GM12874 (cell line): ENCODE measurements around the gene TCFL5.

Experiments
- TF ChIP-seq, protein P1 (sequence below): IDR thresholded peaks from 2 replicates; pipeline ENCODE4 v1.5.1; 2011; ENCODE audit warnings: low read depth, mild to moderate bottlenecking, control low read depth, low read length, moderate library complexity; ENCODE audit not compliant: insufficient read depth

TCFL5 gene

DNA sequence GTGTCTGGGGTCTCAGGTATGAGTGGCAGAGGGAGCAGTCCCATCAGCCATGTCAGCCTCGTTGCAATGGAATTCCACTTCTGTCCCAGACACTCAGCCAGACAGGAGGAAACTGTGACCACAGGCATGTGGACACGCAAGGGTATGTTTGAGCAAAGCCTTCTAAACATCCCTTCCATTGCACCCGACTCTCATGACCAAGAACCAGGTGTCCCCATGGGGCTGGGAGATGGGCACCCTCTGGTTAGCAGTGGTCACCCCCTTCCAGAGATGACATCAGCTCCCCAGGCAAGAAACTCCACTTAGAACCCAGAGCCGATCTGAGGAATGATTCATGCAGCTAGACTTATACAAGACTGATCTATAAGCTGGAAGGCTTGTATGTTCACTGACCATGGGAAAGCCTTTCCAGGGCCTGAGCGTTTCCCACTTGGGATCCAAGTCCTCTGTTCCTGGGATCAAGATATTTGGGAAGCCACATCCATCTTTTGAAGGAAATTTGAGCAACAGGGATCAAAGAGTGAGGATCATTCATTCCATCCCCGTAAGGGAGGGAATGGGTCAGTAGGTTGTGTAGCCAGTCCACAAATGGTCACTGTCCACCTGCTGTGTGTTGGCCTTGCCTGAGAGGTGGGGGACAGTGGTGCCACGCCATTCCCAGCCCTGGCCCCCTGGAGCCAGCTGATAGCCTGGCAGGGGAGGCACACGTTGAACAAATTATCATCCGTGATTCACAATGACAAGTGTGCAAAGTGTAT is 69.3 kb downstream of the TCFL5 start:
- TF ChIP-seq, protein P1, sequence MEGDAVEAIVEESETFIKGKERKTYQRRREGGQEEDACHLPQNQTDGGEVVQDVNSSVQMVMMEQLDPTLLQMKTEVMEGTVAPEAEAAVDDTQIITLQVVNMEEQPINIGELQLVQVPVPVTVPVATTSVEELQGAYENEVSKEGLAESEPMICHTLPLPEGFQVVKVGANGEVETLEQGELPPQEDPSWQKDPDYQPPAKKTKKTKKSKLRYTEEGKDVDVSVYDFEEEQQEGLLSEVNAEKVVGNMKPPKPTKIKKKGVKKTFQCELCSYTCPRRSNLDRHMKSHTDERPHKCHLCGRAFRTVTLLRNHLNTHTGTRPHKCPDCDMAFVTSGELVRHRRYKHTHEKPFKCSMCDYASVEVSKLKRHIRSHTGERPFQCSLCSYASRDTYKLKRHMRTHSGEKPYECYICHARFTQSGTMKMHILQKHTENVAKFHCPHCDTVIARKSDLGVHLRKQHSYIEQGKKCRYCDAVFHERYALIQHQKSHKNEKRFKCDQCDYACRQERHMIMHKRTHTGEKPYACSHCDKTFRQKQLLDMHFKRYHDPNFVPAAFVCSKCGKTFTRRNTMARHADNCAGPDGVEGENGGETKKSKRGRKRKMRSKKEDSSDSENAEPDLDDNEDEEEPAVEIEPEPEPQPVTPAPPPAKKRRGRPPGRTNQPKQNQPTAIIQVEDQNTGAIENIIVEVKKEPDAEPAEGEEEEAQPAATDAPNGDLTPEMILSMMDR, result no peak

DNA sequence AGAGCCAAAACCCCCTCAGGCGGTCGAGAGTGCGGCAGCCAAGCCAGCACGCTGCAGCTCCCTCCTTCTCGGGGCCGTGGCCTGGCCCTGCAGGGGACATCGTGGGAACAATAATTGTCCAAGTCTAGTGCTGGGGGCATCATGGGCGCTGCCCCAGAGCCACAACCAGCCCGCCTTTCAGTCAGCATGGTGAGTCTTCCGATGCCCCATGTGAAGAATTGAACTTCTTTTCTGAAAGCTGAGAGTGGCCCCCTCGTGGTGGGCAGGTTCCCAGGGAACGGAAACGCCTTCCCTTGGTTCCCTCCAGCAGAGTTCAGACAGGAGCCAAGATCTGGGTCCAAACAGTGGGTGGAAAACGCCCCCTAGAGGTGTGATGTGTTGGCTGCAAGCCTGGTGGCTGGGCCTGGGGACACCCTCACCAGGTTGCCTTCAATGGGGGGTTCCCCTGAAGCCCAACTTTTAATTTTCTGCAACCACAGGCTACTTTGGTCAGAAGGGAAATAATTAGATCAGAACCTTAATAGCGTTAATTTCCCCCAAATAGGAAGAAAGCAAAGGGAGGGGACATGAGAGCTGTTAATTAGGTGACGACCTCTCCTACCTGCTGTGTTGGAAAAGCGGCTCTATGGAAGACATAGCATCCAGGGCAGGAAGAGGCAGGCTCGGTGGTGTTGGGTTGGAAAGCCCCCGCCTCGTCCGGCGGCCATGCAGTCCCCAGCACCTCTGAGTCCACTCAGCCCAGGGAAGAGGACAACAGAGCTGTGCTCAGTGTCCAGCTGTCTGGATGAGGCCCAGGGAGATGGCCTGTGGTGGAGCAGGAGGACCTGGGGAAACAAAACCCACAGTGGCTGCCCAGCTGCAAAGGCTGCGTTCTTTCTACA is 70.1 kb downstream of the TCFL5 start:
- TF ChIP-seq, protein P1, result peak; percentile 93
